HCT116 (cell line): ENCODE data around the gene HMGB4. TPM values are rescaled to one million over a fixed set of nuclear protein-coding genes. Genes with fewer than 3 reads are reported as not detected.

Experiments used
- ATAC-seq: fragments of 200-7000 bp; cut with Tn5 transposase; 2 replicates; pipeline ENCODE4 v1.9.1; 2020; ENCODE audit warnings: mild to moderate bottlenecking, moderate library complexity
- BruUV-seq: library from RNA; stranded (reverse); fragments of 400-500 nt; replicated peaks from 2 replicates; lab custom pipeline; 2021; lab: Mats Ljungman, UMichigan
- CTCF ChIA-PET: fragments of 300-600 bp; sonication (Branson Sonifier 250); formaldehyde crosslinking; loops from one replicate; lab custom pipeline; 2021; ENCODE audit warnings: antibody characterized with exemption; lab: Charles Lee
- POLR2A ChIA-PET: fragments of 300-600, 350-600 bp; sonication (Branson Sonifier 250); formaldehyde crosslinking; loops from one replicate; lab custom pipeline; 2021; ENCODE audit warnings: antibody characterized with exemption; lab: Charles Lee
- RAD21 ChIA-PET, 2 experiments: fragments of 300-600 bp; sonication (Branson Sonifier 250); formaldehyde crosslinking; loops; one replicate each; lab custom pipeline; 2023; ENCODE audit warnings: low total read pairs in 2 of 2; ENCODE audit not compliant: uncharacterized antibody in 2 of 2, unreplicated experiment in 2 of 2, low non-redundant PET in 1 of 2; lab: Charles Lee
- DNase-seq: peaks from one replicate; pipeline ENCODE4 v3.0.0-alpha.2; 2010; ENCODE audit warnings: low read depth, low spot score
- H2AFZ ChIP-seq: fragments of 200-600 bp; shearing (Covaris generic), sonication (generic); 2 replicates; pipeline ENCODE4 v1.6.1; 2017; ENCODE audit warnings: low read depth, mixed run types, mixed read lengths, antibody characterized with exemption, low read length; ENCODE audit not compliant: poor library complexity, severe bottlenecking
- H3K27ac ChIP-seq: 2 replicates; pipeline ENCODE4 v1.5.1; 2012; ENCODE audit warnings: low read depth, low read length
- H3K27me3 ChIP-seq: fragments of 200-600 bp; sonication (generic); 2 replicates; pipeline ENCODE4 v1.6.1; 2016; ENCODE audit warnings: mixed run types, low read length, mixed read lengths; ENCODE audit not compliant: insufficient read depth
- H3K36me3 ChIP-seq, 2 experiments: fragments of 200-500 bp in 1 of 2; fragments of 200-600 bp in 1 of 2; sonication (Bioruptor generic) in 1 of 2; sonication (generic) in 1 of 2; 2 replicates each; pipeline versions ENCODE4 v1.5.1 to v1.6.1; 2014 to 2016; ENCODE audit warnings: low read length in 2 of 2, inconsistent platforms in 1 of 2, mixed read lengths in 1 of 2, mixed run types in 1 of 2; ENCODE audit not compliant: insufficient read depth in 2 of 2, control insufficient read depth in 1 of 2
- H3K4me1 ChIP-seq, 2 experiments: fragments of 200-600 bp in 1 of 2; sonication (generic) in 1 of 2; 2 replicates each; pipeline versions ENCODE4 v1.5.1 to v1.6.1; 2012 to 2017; ENCODE audit warnings: low read length in 2 of 2, inconsistent platforms in 1 of 2, mild to moderate bottlenecking in 1 of 2, mixed read lengths in 1 of 2, mixed run types in 1 of 2, moderate library complexity in 1 of 2; ENCODE audit not compliant: insufficient read depth in 2 of 2, control insufficient read depth in 1 of 2
- H3K4me2 ChIP-seq: fragments of 200-600 bp; sonication (generic); 2 replicates; pipeline ENCODE4 v1.6.1; 2017; ENCODE audit warnings: mixed run types, low read length, mixed read lengths
- H3K4me3 ChIP-seq, 2 experiments: fragments of 200-600 bp in 1 of 2; sonication (generic) in 1 of 2; replicated peaks in 1 of 2; 2 replicates each; pipeline ENCODE4 v1.5.1; 2011 to 2016; ENCODE audit warnings: low read length in 2 of 2, control low read depth in 1 of 2, low read depth in 1 of 2, mild to moderate bottlenecking in 1 of 2, mixed read lengths in 1 of 2, mixed run types in 1 of 2
- H3K79me2 ChIP-seq: fragments of 200-600 bp; sonication (generic); 2 replicates; pipeline ENCODE4 v1.6.1; 2017; ENCODE audit warnings: mild to moderate bottlenecking, mixed run types, low read length, moderate library complexity, mixed read lengths; ENCODE audit not compliant: insufficient read depth
- H3K9ac ChIP-seq: fragments of 200-600 bp; sonication (generic); 2 replicates; pipeline ENCODE4 v1.6.1; 2016; ENCODE audit warnings: low read length, mixed read lengths
- H3K9me2 ChIP-seq: fragments of 200-600 bp; sonication (generic), shearing (Covaris generic); 2 replicates; pipeline ENCODE4 v1.6.1; 2017; ENCODE audit warnings: mixed run types, mild to moderate bottlenecking, moderate library complexity; ENCODE audit not compliant: insufficient read depth
- H3K9me3 ChIP-seq, 2 experiments: fragments of 200-500 bp in 1 of 2; fragments of 200-600 bp in 1 of 2; sonication (Bioruptor generic) in 1 of 2; sonication (generic) in 1 of 2; 2 replicates each; pipeline ENCODE4 v1.6.1; 2014 to 2017; ENCODE audit warnings: low read length in 2 of 2, mixed read lengths in 2 of 2, inconsistent platforms in 1 of 2, low read depth in 1 of 2, mild to moderate bottlenecking in 1 of 2, mixed run types in 1 of 2, moderate library complexity in 1 of 2; ENCODE audit not compliant: control insufficient read depth in 1 of 2, insufficient read depth in 1 of 2
- H4K20me1 ChIP-seq: fragments of 200-600 bp; sonication (generic), shearing (Covaris generic); 2 replicates; pipeline ENCODE4 v1.6.1; 2017; ENCODE audit warnings: mixed run types, mild to moderate bottlenecking, moderate library complexity; ENCODE audit not compliant: insufficient read depth
- ATF3 ChIP-seq: IDR thresholded peaks from 2 replicates; pipeline ENCODE4 v1.6.1; 2012
- CBX3 ChIP-seq: IDR thresholded peaks from 2 replicates; pipeline ENCODE4 v1.6.1; 2012; ENCODE audit warnings: low read depth
- ELF1 ChIP-seq: IDR thresholded peaks from 2 replicates; pipeline ENCODE4 v1.6.1; 2012; ENCODE audit warnings: low read depth, borderline replicate concordance
- EZH2phosphoT487 ChIP-seq: fragments of 200-600 bp; IDR thresholded peaks from 2 replicates; pipeline ENCODE4 v1.6.1; 2018; ENCODE audit warnings: antibody characterized with exemption, borderline replicate concordance
- POLR2A ChIP-seq: IDR thresholded peaks from 2 replicates; pipeline ENCODE4 v1.7.0; 2011; ENCODE audit warnings: borderline replicate concordance; ENCODE audit not compliant: insufficient read depth, insufficient read length; ENCODE audit errors: extremely low read depth
- POLR2AphosphoS5 ChIP-seq: IDR thresholded peaks from 2 replicates; pipeline ENCODE4 v1.6.1; 2011; ENCODE audit warnings: mild to moderate bottlenecking, low read depth, low read length, moderate library complexity
- SIN3A ChIP-seq: IDR thresholded peaks from 2 replicates; pipeline ENCODE4 v1.6.1; 2012; ENCODE audit warnings: low read depth
- SP1 ChIP-seq: IDR thresholded peaks from 2 replicates; pipeline ENCODE4 v1.6.1; 2012; ENCODE audit warnings: low read depth
- SRF ChIP-seq: IDR thresholded peaks from 2 replicates; pipeline ENCODE4 v1.6.1; 2012; ENCODE audit warnings: low read depth
- TCF7L2 ChIP-seq: IDR thresholded peaks from 2 replicates; pipeline ENCODE4 v1.7.0; 2011; ENCODE audit warnings: borderline replicate concordance, inconsistent platforms; ENCODE audit not compliant: insufficient read depth, insufficient read length; ENCODE audit errors: extremely low read depth
- YY1 ChIP-seq: IDR thresholded peaks from 2 replicates; pipeline ENCODE4 v1.6.1; 2011; ENCODE audit warnings: low read length, low read depth, moderate library complexity, mild to moderate bottlenecking; ENCODE audit not compliant: insufficient replicate concordance; ENCODE audit errors: extremely low read depth
- ZBTB33 ChIP-seq: IDR thresholded peaks from 2 replicates; pipeline ENCODE4 v1.6.1; 2011; ENCODE audit warnings: mild to moderate bottlenecking, low read length, moderate library complexity; ENCODE audit not compliant: insufficient replicate concordance; ENCODE audit errors: extremely low read depth
- ZFX ChIP-seq: fragments of 450-650 bp; IDR thresholded peaks from 2 replicates; pipeline ENCODE4 v1.6.1; 2017
- ZNF274 ChIP-seq: fragments of 200-500 bp; sonication (Bioruptor generic); IDR thresholded peaks from 2 replicates; pipeline ENCODE4 v1.6.1; 2014; ENCODE audit warnings: mild to moderate bottlenecking, low read depth, low read length, inconsistent platforms
- intact Hi-C: fragments of 100-400 bp; cut with micrococcal nuclease; formaldehyde crosslinking; loops from 2 replicates; pipeline ENCODE4 v1.10.0; 2022
- total RNA-seq: library from RNA; stranded (reverse); gene quantifications from one replicate; pipeline ENCODE4 v1.2.1, GENCODE V29; 2021; ENCODE audit not compliant: unreplicated experiment

The HMGB4 gene
- total RNA-seq, 1 experiment from 2014 or later: not detected

GRCh38 chr1:33836911-33837310, 27.0 kb upstream of the HMGB4 start:
- Histone ChIP-seq H3K4me2 (no peak overlapping the region), H3K9me2 (no peaks in the 10 kb centered on the region), H3K36me3 (no peaks in the 10 kb centered on the region), H3K27me3 (peaks cover 11% of the 10 kb centered on the region; the same call in 1 of the 2 replicates), H3K79me2 (no peaks in the 10 kb centered on the region), H3K4me3 (no peak overlapping the region), H2AFZ (no peak overlapping the region), H4K20me1 (no peaks in the 10 kb centered on the region), H3K9ac (no peak overlapping the region), H3K27ac (no peak overlapping the region), H3K9me3 (no peaks in the 10 kb centered on the region), H3K4me1 (no peaks in the 10 kb centered on the region)
- intact Hi-C loops: no loop called here
- RAD21 ChIA-PET: no interaction called here
- DNase-seq: no peak
- POLR2A ChIA-PET: no interaction called here
- BruUV-seq: no TSS peak
- ATAC-seq: no peak
- no peak for TF ChIP-seq CBX3
- CTCF ChIA-PET: no interaction called here

DNA sequence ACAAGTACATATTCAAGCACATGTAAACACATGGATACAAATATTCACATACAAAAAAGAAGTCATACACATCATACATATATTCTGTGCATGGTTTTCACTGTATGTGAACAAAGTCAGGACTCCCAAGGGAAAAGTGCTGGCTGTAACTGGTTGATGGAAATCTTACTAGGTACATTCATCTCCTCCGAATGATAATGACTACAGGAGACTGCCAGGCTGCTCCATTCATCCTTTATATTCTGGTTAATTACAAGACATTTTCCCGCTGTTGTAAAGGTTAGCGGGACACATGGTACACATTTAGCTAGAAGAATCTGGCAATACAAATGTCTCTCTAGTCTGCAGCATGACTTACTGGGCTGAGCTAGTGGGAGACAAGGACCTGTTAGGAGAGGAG, 26.2 kb upstream of the HMGB4 start:
- ChIA-PET POLR2A (no interaction called here), RAD21 (no interaction called here), CTCF (no interaction called here)
- no peaks in the 10 kb centered on the region for H3K4me1 ChIP-seq
- H3K27ac ChIP-seq: no peak overlapping the region
- no peak overlapping the region for H3K4me3 ChIP-seq
- H3K9me3 ChIP-seq: no peaks in the 10 kb centered on the region
- no peak for TF ChIP-seq ELF1
- no peak for TF ChIP-seq ATF3
- no peak for TF ChIP-seq POLR2AphosphoS5
- TF ChIP-seq SP1: no peak
- TF ChIP-seq TCF7L2: no peak
- TF ChIP-seq YY1: no peak
- no peak for TF ChIP-seq SRF
- no peak for TF ChIP-seq SIN3A
- TF ChIP-seq CBX3: no peak
- no peak for TF ChIP-seq ZNF274
- TF ChIP-seq ZFX: no peak
- TF ChIP-seq EZH2phosphoT487: no peak
- TF ChIP-seq POLR2A: no peak
- no peak for TF ChIP-seq ZBTB33
- no peaks in the 10 kb centered on the region for H3K9me2 ChIP-seq
- no peaks in the 10 kb centered on the region for H3K79me2 ChIP-seq
- ATAC-seq (no peak), DNase-seq (no peak)
- no peak overlapping the region for H3K4me2 ChIP-seq
- intact Hi-C loops: no loop called here
- H4K20me1 ChIP-seq: no peaks in the 10 kb centered on the region
- no peak overlapping the region for H2AFZ ChIP-seq
- no peaks in the 10 kb centered on the region for H3K36me3 ChIP-seq
- H3K27me3 ChIP-seq: peaks cover 15% of the 10 kb centered on the region; the same call in 1 of the 2 replicates
- no TSS peak for BruUV-seq
- H3K9ac ChIP-seq: no peak overlapping the region
